ENCODE results near the gene KDM5B. TPM values are rescaled to one million over a fixed set of nuclear protein-coding genes. Genes with fewer than 3 reads are reported as not detected.

Gene KDM5B
- polyA plus RNA-seq, 5 donors = 81.0 to 121 (median 107) TPM

GRCh38 chr1:202818819-202819218 is 10.6 kb upstream of the KDM5B start:
- DNase-seq = no peak

GRCh38 chr1:202815120-202815519 is 6.9 kb upstream of the KDM5B start:
- DNase-seq = no peak

- DNase-seq = no peak
These were observed 4.2 kb upstream of the KDM5B start for GRCh38 chr1:202812176-202813026.

- peak; percentile 33 to 34 for DNase-seq
These were observed 3.3 kb upstream of the KDM5B start for GRCh38 chr1:202811296-202812175.

GRCh38 chr1:202810615-202811295 is 2.5 kb upstream of the KDM5B start, which contains the start of gene PCAT6:
Gene PCAT6 (plus strand): TSS chr1:202810954.
- DNase-seq = peak; percentile 94

GRCh38 chr1:202810193-202810614 is 2.0 kb upstream of the KDM5B start:
- no peak for DNase-seq

- DNase-seq = no peak
These were observed 1.5 kb upstream of the KDM5B start for GRCh38 chr1:202809597-202810159.

GRCh38 chr1:202807451-202807925 is 733 bp downstream of the KDM5B start:
- DNase-seq = peak; percentile 35 to 36

GRCh38 chr1:202806845-202807450 is 1.3 kb downstream of the KDM5B start:
- DNase-seq = peak; percentile 38 to 47

GRCh38 chr1:202805886-202806844 is 2.1 kb downstream of the KDM5B start:
- DNase-seq = no peak

GRCh38 chr1:202804126-202804525 is 4.1 kb downstream of the KDM5B start:
- DNase-seq = no peak

- DNase-seq = no peak
These were observed 5.0 kb downstream of the KDM5B start for GRCh38 chr1:202802998-202803932.

GRCh38 chr1:202802034-202802433 is 6.2 kb downstream of the KDM5B start:
- no peak for DNase-seq

GRCh38 chr1:202801175-202801574 is 7.0 kb downstream of the KDM5B start:
- no peak for DNase-seq

GRCh38 chr1:202800742-202801141 is 7.5 kb downstream of the KDM5B start:
- no peak for DNase-seq

- no peak for DNase-seq
These were observed 9.4 kb downstream of the KDM5B start for GRCh38 chr1:202798792-202799331.

GRCh38 chr1:202798260-202798659 is 10.0 kb downstream of the KDM5B start:
- no peak for DNase-seq

GRCh38 chr1:202796670-202797069 is 11.6 kb downstream of the KDM5B start:
- DNase-seq = no peak

Data from right lung (tissue), 5 donors.